WTC11 (cell line): ENCODE results near the gene TUBGCP2. TPM values are rescaled to one million over a fixed set of nuclear protein-coding genes. Genes with fewer than 3 reads are reported as not detected.

ENCODE experiments used
- ATAC-seq: fragments of 200-7000 bp; cut with Tn5 transposase; 2 replicates; pipeline ENCODE4 v1.10.0; 2021; ENCODE audit warnings: mild to moderate bottlenecking, moderate library complexity
- CTCF ChIA-PET: fragments of 300-600 bp; sonication (Branson Sonifier 250); formaldehyde crosslinking; loops from one replicate; lab custom pipeline; 2021; ENCODE audit warnings: antibody characterized with exemption; lab: Charles Lee
- POLR2A ChIA-PET: fragments of 350-600 bp; sonication (Branson Sonifier 250); formaldehyde crosslinking; loops from one replicate; lab custom pipeline; 2021; ENCODE audit warnings: antibody characterized with exemption; lab: Charles Lee
- DNase-seq: peaks from one replicate; pipeline ENCODE4 v3.0.0; 2021; ENCODE audit warnings: low spot score
- H3K27ac Mint-ChIP-seq: 2 replicates; pipeline ENCODE4 v1.8.0; 2021; ENCODE audit warnings: mixed read lengths
- H3K27me3 Mint-ChIP-seq: 2 replicates; pipeline ENCODE4 v1.8.0; 2021; ENCODE audit warnings: low read depth, mild to moderate bottlenecking, moderate library complexity, mixed read lengths
- H3K36me3 Mint-ChIP-seq: 2 replicates; pipeline ENCODE4 v1.8.0; 2021; ENCODE audit warnings: mixed read lengths
- H3K4me1 Mint-ChIP-seq: 2 replicates; pipeline ENCODE4 v1.8.0; 2022; ENCODE audit warnings: mixed read lengths
- H3K4me3 Mint-ChIP-seq: 2 replicates; pipeline ENCODE4 v1.8.0; 2021; ENCODE audit warnings: mild to moderate bottlenecking, moderate library complexity, mixed read lengths
- H3K9me3 Mint-ChIP-seq: 2 replicates; pipeline ENCODE4 v1.8.0; 2021; ENCODE audit warnings: mixed read lengths
- ATF1 ChIP-seq: sonication (generic); formaldehyde crosslinking; IDR thresholded peaks from 2 replicates; pipeline ENCODE4 v1.8.1; 2023; ENCODE audit warnings: mild to moderate bottlenecking, moderate library complexity, missing genetic modification reagents
- ATF3 ChIP-seq: sonication (generic); formaldehyde crosslinking; conservative IDR thresholded peaks from 2 replicates; pipeline ENCODE4 v1.8.1; 2022; ENCODE audit warnings: mild to moderate bottlenecking, missing genetic modification reagents
- CREM ChIP-seq: sonication (generic); formaldehyde crosslinking; IDR thresholded peaks from 2 replicates; pipeline ENCODE4 v1.8.1; 2022; ENCODE audit warnings: mild to moderate bottlenecking, missing genetic modification reagents, moderate library complexity
- EMX1 ChIP-seq: fragments of 250-450 bp; sonication (Bioruptor Pico); IDR thresholded peaks from 2 replicates; pipeline ENCODE4 v1.8.0; 2021; ENCODE audit warnings: mild to moderate bottlenecking
- ERG ChIP-seq: fragments of 250-450 bp; sonication (Bioruptor Pico); IDR thresholded peaks from 2 replicates; pipeline ENCODE4 v1.8.0; 2021; ENCODE audit warnings: mild to moderate bottlenecking
- ETV6 ChIP-seq: sonication (generic); formaldehyde crosslinking; IDR thresholded peaks from 2 replicates; pipeline ENCODE4 v1.8.1; 2022; ENCODE audit warnings: mild to moderate bottlenecking, missing genetic modification reagents
- FOXP4 ChIP-seq: sonication (generic); formaldehyde crosslinking; IDR thresholded peaks from 2 replicates; pipeline ENCODE4 v1.8.0; 2022; ENCODE audit warnings: mild to moderate bottlenecking, missing genetic modification reagents
- GABPB1 ChIP-seq: sonication (generic); formaldehyde crosslinking; IDR thresholded peaks from 2 replicates; pipeline ENCODE4 v1.8.1; 2023; ENCODE audit warnings: mild to moderate bottlenecking, missing genetic modification reagents
- HMGXB4 ChIP-seq: sonication (generic); formaldehyde crosslinking; IDR thresholded peaks from 2 replicates; pipeline ENCODE4 v1.8.1; 2023; ENCODE audit warnings: mild to moderate bottlenecking, moderate library complexity, missing genetic modification reagents
- MLX ChIP-seq: sonication (generic); formaldehyde crosslinking; IDR thresholded peaks from 2 replicates; pipeline ENCODE4 v1.8.1; 2023; ENCODE audit warnings: mild to moderate bottlenecking, missing genetic modification reagents, moderate library complexity
- MXD4 ChIP-seq: fragments of 250-450 bp; sonication (Bioruptor Pico); IDR thresholded peaks from 2 replicates; pipeline ENCODE4 v1.8.0; 2021; ENCODE audit warnings: mild to moderate bottlenecking, moderate library complexity, borderline replicate concordance
- MYBL2 ChIP-seq: sonication (generic); formaldehyde crosslinking; IDR thresholded peaks from 2 replicates; pipeline ENCODE4 v1.8.1; 2023; ENCODE audit warnings: mild to moderate bottlenecking, moderate library complexity, missing genetic modification reagents
- NFATC4 ChIP-seq: fragments of 250-450 bp; sonication (Bioruptor Pico); IDR thresholded peaks from 2 replicates; pipeline ENCODE4 v1.9.0; 2021; ENCODE audit warnings: mild to moderate bottlenecking
- NFE2L1 ChIP-seq: sonication (generic); formaldehyde crosslinking; IDR thresholded peaks from 2 replicates; pipeline ENCODE4 v1.8.1; 2023; ENCODE audit warnings: missing genetic modification reagents
- NR3C1 ChIP-seq: sonication (generic); formaldehyde crosslinking; conservative IDR thresholded peaks from 2 replicates; pipeline ENCODE4 v1.8.1; 2023; ENCODE audit warnings: low read depth, mild to moderate bottlenecking, missing genetic modification reagents
- RELA ChIP-seq: sonication (generic); formaldehyde crosslinking; IDR thresholded peaks from 2 replicates; pipeline ENCODE4 v1.8.1; 2022; ENCODE audit warnings: missing genetic modification reagents, mild to moderate bottlenecking, borderline replicate concordance
- TCF7 ChIP-seq: sonication (generic); formaldehyde crosslinking; IDR thresholded peaks from 2 replicates; pipeline ENCODE4 v1.8.0; 2022; ENCODE audit warnings: mild to moderate bottlenecking, low read depth, missing genetic modification reagents, moderate library complexity
- TEAD4 ChIP-seq: sonication (generic); formaldehyde crosslinking; IDR thresholded peaks from 2 replicates; pipeline ENCODE4 v1.8.0; 2022; ENCODE audit warnings: mild to moderate bottlenecking, missing genetic modification reagents
- ZBTB43 ChIP-seq: sonication (generic); formaldehyde crosslinking; IDR thresholded peaks from 2 replicates; pipeline ENCODE4 v1.8.1; 2023; ENCODE audit warnings: mild to moderate bottlenecking, missing genetic modification reagents
- ZNF138 ChIP-seq: sonication (generic); formaldehyde crosslinking; conservative IDR thresholded peaks from 2 replicates; pipeline ENCODE4 v1.8.1; 2022; ENCODE audit warnings: mild to moderate bottlenecking, moderate library complexity, missing genetic modification reagents
- ZNF219 ChIP-seq: sonication (generic); formaldehyde crosslinking; IDR thresholded peaks from 2 replicates; pipeline ENCODE4 v1.8.0; 2023; ENCODE audit warnings: missing genetic modification reagents, mild to moderate bottlenecking, borderline replicate concordance
- ZNF232 ChIP-seq: sonication (generic); formaldehyde crosslinking; IDR thresholded peaks from 2 replicates; pipeline ENCODE4 v1.8.0; 2022; ENCODE audit warnings: mild to moderate bottlenecking, missing genetic modification reagents
- ZNF416 ChIP-seq: fragments of 250-450 bp; sonication (Bioruptor Pico); IDR thresholded peaks from 2 replicates; pipeline ENCODE4 v1.9.0; 2021; ENCODE audit warnings: mild to moderate bottlenecking, inconsistent platforms
- ZSCAN18 ChIP-seq: fragments of 250-450 bp; sonication (Bioruptor Pico); IDR thresholded peaks from 2 replicates; pipeline ENCODE4 v2.1.2; 2022; ENCODE audit warnings: mild to moderate bottlenecking, moderate library complexity
- total RNA-seq: library from RNA; stranded (reverse); gene quantifications from 3 replicates; pipeline ENCODE4 v1.2.3, GENCODE V29; 2021

Gene TUBGCP2
- total RNA-seq, 1 experiment from 2014 or later, result 62.5 TPM

- H3K27ac Mint-ChIP-seq, result no peak overlapping the region
- POLR2A ChIA-PET, result no interaction called here
- H3K4me3 Mint-ChIP-seq, result no peak overlapping the region
- DNase-seq, result no peak
- H3K4me1 Mint-ChIP-seq, result no peaks in the 10 kb centered on the region
- H3K27me3 Mint-ChIP-seq, result no peaks in the 10 kb centered on the region
- ATAC-seq, result no peak
- CTCF ChIA-PET, result interaction anchor here (0.7 kb wide), 1 partner anchor 35 kb away, joined by 3 read pairs; no protein-coding TSS in a partner anchor
- TF ChIP-seq ZNF219 (CRISPR knock-in tag) (no peak), RELA (CRISPR knock-in tag) (no peak), NFE2L1 (CRISPR knock-in tag) (no peak), ZNF416 (CRISPR knock-in tag) (no peak), ATF1 (CRISPR knock-in tag) (no peak), CREM (CRISPR knock-in tag) (no peak), ZNF138 (no peak), TCF7 (no peak)
- TF ChIP-seq, all 79 proteins: peak for 0
- Mint-ChIP-seq H3K36me3 (peaks cover 51% of the 10 kb centered on the region), H3K9me3 (no peaks in the 10 kb centered on the region)
Observed at GRCh38 chr10:133294189-133294588, 14.5 kb downstream of the TUBGCP2 start.

GRCh38 chr10:133293810-133294119 lies 14.9 kb downstream of the TUBGCP2 start:
- Mint-ChIP-seq H3K4me1 (no peaks in the 10 kb centered on the region), H3K27ac (no peak overlapping the region), H3K9me3 (no peaks in the 10 kb centered on the region), H3K4me3 (no peak overlapping the region), H3K27me3 (no peaks in the 10 kb centered on the region), H3K36me3 (peaks cover 51% of the 10 kb centered on the region)
- no peak for TF ChIP-seq ZBTB43 (CRISPR knock-in tag)
- no peak for TF ChIP-seq ETV6 (CRISPR knock-in tag)
- no peak for TF ChIP-seq MYBL2 (CRISPR knock-in tag)
- no peak for TF ChIP-seq TCF7
- no peak for TF ChIP-seq ERG (CRISPR knock-in tag)
- no peak for TF ChIP-seq MLX (CRISPR knock-in tag)
- TF ChIP-seq HMGXB4 (CRISPR knock-in tag), result no peak
- TF ChIP-seq ZNF219 (CRISPR knock-in tag), result no peak
- ChIA-PET CTCF (no interaction called here), POLR2A (no interaction called here)
- DNase-seq (no peak), ATAC-seq (no peak)

- Mint-ChIP-seq H3K36me3 (peaks cover 47% of the 10 kb centered on the region), H3K27ac (no peak overlapping the region), H3K4me3 (no peak overlapping the region), H3K27me3 (no peaks in the 10 kb centered on the region), H3K4me1 (no peaks in the 10 kb centered on the region), H3K9me3 (no peaks in the 10 kb centered on the region)
- ATAC-seq (no peak), DNase-seq (no peak)
- ChIA-PET POLR2A (no interaction called here), CTCF (no interaction called here)
- TF ChIP-seq ATF3 (CRISPR knock-in tag) (no peak), ZSCAN18 (CRISPR knock-in tag) (no peak), NFATC4 (CRISPR knock-in tag) (no peak), MXD4 (CRISPR knock-in tag) (no peak), ZNF232 (CRISPR knock-in tag) (no peak), EMX1 (CRISPR knock-in tag) (no peak), GABPB1 (CRISPR knock-in tag) (no peak), FOXP4 (CRISPR knock-in tag) (no peak), TEAD4 (no peak), NFE2L1 (CRISPR knock-in tag) (no peak), NR3C1 (no peak)
Observed at GRCh38 chr10:133292919-133293809, 15.5 kb downstream of the TUBGCP2 start.
